K562 (cell line): Measurements from ENCODE around the gene TARBP1. TPM values are rescaled to one million over a fixed set of nuclear protein-coding genes. Genes with fewer than 3 reads are reported as not detected.

Experiments used
- CBX1 ChIP-seq: sonication (generic); IDR thresholded peaks from 2 replicates; pipeline ENCODE4 v1.6.1; 2016; ENCODE audit warnings: antibody characterized with exemption, low read depth, mild to moderate bottlenecking
- CTBP1 ChIP-seq: fragments of 450-650 bp; IDR thresholded peaks from 2 replicates; pipeline ENCODE4 v1.6.1; 2016; ENCODE audit warnings: borderline replicate concordance
- DMBX1 ChIP-seq: fragments of 250-450 bp; sonication (Bioruptor Pico); IDR thresholded peaks from 2 replicates; pipeline ENCODE4 v1.8.0; 2022; ENCODE audit warnings: inconsistent platforms, mild to moderate bottlenecking, moderate library complexity, borderline replicate concordance
- EP400 ChIP-seq: fragments of 450-650 bp; IDR thresholded peaks from 2 replicates; pipeline ENCODE4 v1.6.1; 2017; ENCODE audit warnings: antibody characterized with exemption, mild to moderate bottlenecking, moderate library complexity
- LCOR ChIP-seq: sonication (generic); formaldehyde crosslinking; IDR thresholded peaks from 2 replicates; pipeline ENCODE4 v1.8.0; 2022; ENCODE audit warnings: mild to moderate bottlenecking, missing genetic modification reagents
- NFIC ChIP-seq: fragments of 450-650 bp; IDR thresholded peaks from 2 replicates; pipeline ENCODE4 v1.6.1; 2017; ENCODE audit warnings: mild to moderate bottlenecking, inconsistent platforms
- PTRF ChIP-seq: fragments of 450-650 bp; IDR thresholded peaks from 2 replicates; pipeline ENCODE4 v1.6.1; 2016; ENCODE audit warnings: mild to moderate bottlenecking, missing genetic modification characterization, missing compliant biosample characterization
- PYGO2 ChIP-seq: fragments of 450-650 bp; IDR thresholded peaks from 2 replicates; pipeline ENCODE4 v1.6.1; 2016; ENCODE audit warnings: mild to moderate bottlenecking, missing genetic modification characterization, moderate library complexity, missing compliant biosample characterization
- RBBP5 ChIP-seq: fragments of 200-600 bp; sonication (generic); IDR thresholded peaks from 2 replicates; pipeline ENCODE4 v1.6.1; 2012; ENCODE audit warnings: borderline replicate concordance, mild to moderate bottlenecking, low read length, control low read depth, inconsistent platforms; ENCODE audit not compliant: insufficient read depth, poor library complexity, severe bottlenecking
- RBM39 ChIP-seq: fragments of 200-400 bp; formaldehyde crosslinking; optimal IDR thresholded peaks from 2 replicates; pipeline ENCODE3; 2018; ENCODE audit warnings: low read depth, low read length
- TAF7 ChIP-seq: fragments of 450-650 bp; IDR thresholded peaks from 2 replicates; pipeline ENCODE4 v1.6.1; 2016; ENCODE audit warnings: missing genetic modification characterization, missing compliant biosample characterization
- XRCC5 ChIP-seq: fragments of 200-400 bp; formaldehyde crosslinking; IDR thresholded peaks from 2 replicates; pipeline ENCODE4 v1.6.1; 2017; ENCODE audit warnings: low read depth, mild to moderate bottlenecking, low read length
- ZBTB17 ChIP-seq: fragments of 450-650 bp; formaldehyde crosslinking; IDR thresholded peaks from 2 replicates; pipeline ENCODE4 v1.4.0; 2020; ENCODE audit warnings: mild to moderate bottlenecking
- ZKSCAN1 ChIP-seq: fragments of 150-350 bp; IDR thresholded peaks from 2 replicates; pipeline ENCODE4 v1.6.1; 2016; ENCODE audit warnings: low read depth, low read length
- ZNF197 ChIP-seq: fragments of 200-800 bp; sonication (Bioruptor generic); IDR thresholded peaks from 2 replicates; pipeline ENCODE4 v1.6.1; 2016; ENCODE audit warnings: low read depth, missing genetic modification characterization, missing compliant biosample characterization
- ZNF707 ChIP-seq: fragments of 250-450 bp; sonication (Bioruptor Pico); conservative IDR thresholded peaks from 2 replicates; pipeline ENCODE4 v1.8.0; 2022; ENCODE audit warnings: inconsistent platforms, mild to moderate bottlenecking, moderate library complexity
- polyA plus RNA-seq, 8 experiments: library from polyadenylated mRNA; depleted of rRNA in 4 of 8; stranded (reverse) in 5 of 8; unstranded in 3 of 8; fragments of >200 nt; fragmentation: Nextera tagmentation in 2 of 8; fragmentation: Illumina TruSeq in 1 of 8; extraction: Ambion mirVana in 2 of 8; extraction: Trizol in 1 of 8; gene quantifications; 2 replicates each; pipeline versions ENCODE4 v1.2.1 to v1.2.3, GENCODE V29; 2011 to 2014; ENCODE audit warnings: inconsistent platforms in 1 of 8, missing spikeins in 1 of 8
- total RNA-seq, 7 experiments: library from RNA; depleted of rRNA in 6 of 7; stranded (reverse); fragments of >200 nt in 6 of 7; fragmentation: Illumina TruSeq in 2 of 7; extraction: Trizol in 2 of 7; gene quantifications; 2 replicates each; pipeline versions ENCODE4 v1.2.1 to v1.2.3, GENCODE V29; 2011 to 2021; ENCODE audit warnings: low replicate concordance in 1 of 7
- TF ChIP-seq, protein P1 (sequence below): sonication (generic); formaldehyde crosslinking; IDR thresholded peaks from 2 replicates; pipeline ENCODE4 v1.8.0; 2022; ENCODE audit warnings: mild to moderate bottlenecking, low read depth, missing genetic modification reagents
- TF ChIP-seq, protein P2 (sequence below), 3 experiments: fragments of 200-800 bp in 1 of 3; sonication (Bioruptor generic) in 1 of 3; sonication (generic) in 1 of 3; formaldehyde crosslinking in 1 of 3; IDR thresholded peaks; 2 replicates each; pipeline versions ENCODE4 v1.6.1 to v1.8.0; 2016 to 2022; ENCODE audit warnings: mild to moderate bottlenecking in 2 of 3, missing compliant biosample characterization in 2 of 3, missing genetic modification characterization in 2 of 3, missing genetic modification reagents in 1 of 3
- TF ChIP-seq, protein P3 (sequence below), 2 experiments: fragments of 250-450 bp in 1 of 2; fragments of 450-650 bp in 1 of 2; sonication (Bioruptor Pico) in 1 of 2; IDR thresholded peaks; 2 replicates each; pipeline versions ENCODE4 v1.6.1 to v1.8.0; 2016 to 2021; ENCODE audit warnings: mild to moderate bottlenecking in 2 of 2, moderate library complexity in 2 of 2, missing compliant biosample characterization in 1 of 2, missing genetic modification characterization in 1 of 2
- TF ChIP-seq, protein P4 (sequence below): fragments of 250-450 bp; sonication (Bioruptor Pico); IDR thresholded peaks from 2 replicates; pipeline ENCODE4 v1.8.0; 2022; ENCODE audit warnings: moderate library complexity, mild to moderate bottlenecking, inconsistent platforms
- TF ChIP-seq, protein P5 (sequence below): fragments of 250-450 bp; sonication (Bioruptor Pico); IDR thresholded peaks from 2 replicates; pipeline ENCODE4 v1.5.0; 2020; ENCODE audit warnings: mild to moderate bottlenecking

TARBP1 gene
- total and polyA plus RNA-seq, 9 of the 15 experiments (the other 6 are each of a cell fraction or from before 2014, with no cell fraction given): 8.8 to 48.0 (median 22.9) TPM

DNA sequence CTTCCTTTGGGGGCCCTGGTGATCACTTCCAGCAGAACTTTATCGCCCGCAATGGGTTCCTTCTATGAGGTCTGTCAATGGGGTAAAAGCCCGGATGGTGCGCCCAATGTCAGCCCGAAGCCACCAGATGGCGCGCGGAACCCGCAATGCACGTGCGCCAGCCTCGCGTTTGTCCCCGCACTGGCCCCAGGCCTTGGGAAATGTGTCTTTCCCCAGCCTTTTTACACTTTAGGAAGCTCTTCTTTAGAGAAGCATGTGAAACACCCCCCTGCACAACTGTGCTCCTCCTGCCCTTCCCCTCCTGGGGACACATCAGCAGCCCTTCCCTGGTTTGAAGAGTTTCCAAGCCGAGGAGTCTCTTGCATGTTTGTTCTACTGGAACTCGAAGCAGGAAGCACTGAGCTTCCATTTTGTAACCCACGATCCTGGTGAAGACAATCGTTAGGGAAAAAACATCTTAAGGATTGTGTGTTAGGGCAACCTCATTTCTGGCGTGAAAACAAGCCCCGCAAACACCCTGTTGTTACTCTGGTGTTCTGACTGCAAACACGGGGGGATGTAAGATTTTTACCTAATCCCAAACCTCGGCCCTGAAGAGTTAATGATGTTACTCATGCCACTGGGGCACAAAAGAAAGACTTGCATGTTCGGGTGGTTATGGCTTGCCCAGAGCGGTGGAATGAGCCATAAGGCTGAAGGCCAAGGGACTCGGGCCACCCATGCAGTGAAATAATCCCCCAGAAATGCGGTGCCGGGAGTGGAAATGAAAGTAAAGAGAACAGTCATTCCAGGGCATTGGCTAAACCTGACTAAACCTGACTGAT lies 20.4 kb upstream of the TARBP1 start (continued):
- TF ChIP-seq, protein P1, sequence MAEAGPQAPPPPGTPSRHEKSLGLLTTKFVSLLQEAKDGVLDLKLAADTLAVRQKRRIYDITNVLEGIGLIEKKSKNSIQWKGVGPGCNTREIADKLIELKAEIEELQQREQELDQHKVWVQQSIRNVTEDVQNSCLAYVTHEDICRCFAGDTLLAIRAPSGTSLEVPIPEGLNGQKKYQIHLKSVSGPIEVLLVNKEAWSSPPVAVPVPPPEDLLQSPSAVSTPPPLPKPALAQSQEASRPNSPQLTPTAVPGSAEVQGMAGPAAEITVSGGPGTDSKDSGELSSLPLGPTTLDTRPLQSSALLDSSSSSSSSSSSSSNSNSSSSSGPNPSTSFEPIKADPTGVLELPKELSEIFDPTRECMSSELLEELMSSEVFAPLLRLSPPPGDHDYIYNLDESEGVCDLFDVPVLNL (CRISPR knock-in tag): peak; percentile 52
- TF ChIP-seq TAF7 (tag): peak; percentile 71
- peak; percentile 96 for TF ChIP-seq DMBX1 (CRISPR knock-in tag)
- TF ChIP-seq ZKSCAN1: peak; percentile 67
- TF ChIP-seq, protein P2, sequence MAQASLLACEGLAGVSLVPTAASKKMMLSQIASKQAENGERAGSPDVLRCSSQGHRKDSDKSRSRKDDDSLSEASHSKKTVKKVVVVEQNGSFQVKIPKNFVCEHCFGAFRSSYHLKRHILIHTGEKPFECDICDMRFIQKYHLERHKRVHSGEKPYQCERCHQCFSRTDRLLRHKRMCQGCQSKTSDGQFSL (CRISPR knock-in tag; IDR thresholded peaks at IDR 0.05): no peak
- TF ChIP-seq, protein P2 (tag; IDR thresholded peaks at IDR 0.05): peak in 1 of 2 experiments; percentile 76; a peak in 2 of 4 replicates
- TF ChIP-seq, protein P3, sequence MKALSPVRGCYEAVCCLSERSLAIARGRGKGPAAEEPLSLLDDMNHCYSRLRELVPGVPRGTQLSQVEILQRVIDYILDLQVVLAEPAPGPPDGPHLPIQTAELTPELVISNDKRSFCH (CRISPR knock-in tag; IDR thresholded peaks at IDR 0.05): no peak
- TF ChIP-seq, protein P3 (tag; IDR thresholded peaks at IDR 0.05): peak; percentile 93
- TF ChIP-seq RBM39: peak; percentile 73
- peak; percentile 59; the same call in 1 of the 2 replicates for TF ChIP-seq CTBP1
- TF ChIP-seq NFIC: peak; percentile 58
- TF ChIP-seq, protein P4, sequence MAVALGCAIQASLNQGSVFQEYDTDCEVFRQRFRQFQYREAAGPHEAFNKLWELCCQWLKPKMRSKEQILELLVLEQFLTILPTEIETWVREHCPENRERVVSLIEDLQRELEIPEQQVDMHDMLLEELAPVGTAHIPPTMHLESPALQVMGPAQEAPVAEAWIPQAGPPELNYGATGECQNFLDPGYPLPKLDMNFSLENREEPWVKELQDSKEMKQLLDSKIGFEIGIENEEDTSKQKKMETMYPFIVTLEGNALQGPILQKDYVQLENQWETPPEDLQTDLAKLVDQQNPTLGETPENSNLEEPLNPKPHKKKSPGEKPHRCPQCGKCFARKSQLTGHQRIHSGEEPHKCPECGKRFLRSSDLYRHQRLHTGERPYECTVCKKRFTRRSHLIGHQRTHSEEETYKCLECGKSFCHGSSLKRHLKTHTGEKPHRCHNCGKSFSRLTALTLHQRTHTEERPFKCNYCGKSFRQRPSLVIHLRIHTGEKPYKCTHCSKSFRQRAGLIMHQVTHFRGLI: peak; percentile 82
- TF ChIP-seq LCOR (CRISPR knock-in tag): peak; percentile 95
- peak; percentile 78 for TF ChIP-seq PYGO2 (tag)
- TF ChIP-seq, protein P5, sequence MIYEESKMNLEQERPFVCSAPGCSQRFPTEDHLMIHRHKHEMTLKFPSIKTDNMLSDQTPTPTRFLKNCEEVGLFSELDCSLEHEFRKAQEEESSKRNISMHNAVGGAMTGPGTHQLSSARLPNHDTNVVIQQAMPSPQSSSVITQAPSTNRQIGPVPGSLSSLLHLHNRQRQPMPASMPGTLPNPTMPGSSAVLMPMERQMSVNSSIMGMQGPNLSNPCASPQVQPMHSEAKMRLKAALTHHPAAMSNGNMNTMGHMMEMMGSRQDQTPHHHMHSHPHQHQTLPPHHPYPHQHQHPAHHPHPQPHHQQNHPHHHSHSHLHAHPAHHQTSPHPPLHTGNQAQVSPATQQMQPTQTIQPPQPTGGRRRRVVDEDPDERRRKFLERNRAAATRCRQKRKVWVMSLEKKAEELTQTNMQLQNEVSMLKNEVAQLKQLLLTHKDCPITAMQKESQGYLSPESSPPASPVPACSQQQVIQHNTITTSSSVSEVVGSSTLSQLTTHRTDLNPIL (CRISPR knock-in tag): 0 out of 2 replicates have a peak, but pooled peaks have one; percentile 50
- peak; percentile 49 for TF ChIP-seq RBBP5
- TF ChIP-seq ZNF707 (CRISPR knock-in tag): peak; percentile 53; the same call in 1 of the 2 replicates
- TF ChIP-seq ZBTB17: peak; percentile 74
- TF ChIP-seq EP400: peak; percentile 69
- peak; percentile 79; the same call in 1 of the 2 replicates for TF ChIP-seq ZNF197
- TF ChIP-seq XRCC5: peak; percentile 92
- TF ChIP-seq PTRF (tag): peak; percentile 60; the same call in 1 of the 2 replicates
- TF ChIP-seq CBX1: peak; percentile 74; the same call in 1 of the 2 replicates
